ENCODE results near the gene SLC26A1. TPM values are rescaled to one million over a fixed set of nuclear protein-coding genes. Genes with fewer than 3 reads are reported as not detected.
A peak's percentile ranks its signal among the peaks of the same experiment; 100 is the strongest.

SLC26A1 gene
- total RNA-seq: not detected
- 1 to 10 TPM in 1 of 3 donors, not detected in 2; 1.1 TPM for polyA plus RNA-seq

DNA sequence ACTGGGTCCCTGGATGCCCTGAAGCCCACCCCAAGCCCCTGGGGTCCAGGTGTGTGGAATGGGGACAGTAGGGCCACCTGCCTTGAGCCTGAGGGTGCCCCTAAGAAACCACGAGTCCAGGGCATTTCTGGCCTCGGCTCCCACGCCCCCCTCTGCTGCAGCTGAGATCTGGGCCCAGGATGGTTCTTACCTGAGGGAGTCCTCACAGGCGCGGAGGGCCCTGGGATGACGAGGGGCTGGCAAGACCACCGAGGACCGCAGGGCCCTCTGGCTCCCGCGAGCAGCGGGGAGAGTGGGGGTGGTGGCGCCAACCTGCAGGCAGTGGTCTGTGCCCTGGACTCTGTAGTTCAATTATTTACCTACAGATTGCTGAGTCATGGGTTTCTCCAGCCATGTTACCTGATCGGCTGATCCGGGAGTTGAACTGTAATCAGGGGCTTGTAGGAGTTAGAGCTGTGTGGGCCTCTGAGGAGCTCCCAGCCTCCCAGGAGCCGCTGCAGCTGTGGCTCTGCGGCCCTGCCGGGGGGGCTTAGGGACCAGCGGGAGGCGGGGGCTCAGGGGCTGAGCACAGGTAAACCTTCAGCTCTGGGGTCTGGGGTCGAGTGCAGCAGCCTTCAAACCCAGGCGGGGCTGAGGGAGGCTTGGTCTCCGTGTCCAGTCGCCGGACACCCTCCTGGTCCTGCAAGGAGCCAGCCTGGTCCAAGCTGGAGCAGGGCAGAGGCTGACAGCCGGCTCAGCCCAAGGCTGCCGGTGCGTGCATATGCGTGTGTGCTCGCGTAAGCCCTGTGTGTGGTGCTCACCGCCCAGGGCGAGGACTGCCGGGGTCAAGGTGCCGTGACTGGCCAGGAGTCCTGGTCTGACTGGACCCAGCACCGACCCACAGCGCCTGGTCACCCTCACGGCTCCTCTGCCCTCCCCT lies at the start of gene SLC26A1:
Gene SLC26A1, minus strand, starts transcription at position 294 of the 919 bp plus-strand sequence. CDS start 1,701 bp downstream, outside the sequence.
- H3K36me3 ChIP-seq: peaks cover 0 to 13% (median 0%) of the 10 kb centered on the region in 4 donors
- DNase-seq: no peak
- peaks cover 0 to 16% (median 14%) of the 10 kb centered on the region in 4 donors for H3K4me1 ChIP-seq
- peaks cover 20 to 25% (median 23%) of the 10 kb centered on the region in 3 donors for H3K27me3 ChIP-seq
- 22 to 73% methylated on average over 37 of the region's 37 CpGs for WGBS, 2 donors
- TF ChIP-seq POLR2A (IDR thresholded peaks at IDR 0.05): no peak
- no peak for TF ChIP-seq EP300 (IDR thresholded peaks at IDR 0.05)
- TF ChIP-seq, protein P1, sequence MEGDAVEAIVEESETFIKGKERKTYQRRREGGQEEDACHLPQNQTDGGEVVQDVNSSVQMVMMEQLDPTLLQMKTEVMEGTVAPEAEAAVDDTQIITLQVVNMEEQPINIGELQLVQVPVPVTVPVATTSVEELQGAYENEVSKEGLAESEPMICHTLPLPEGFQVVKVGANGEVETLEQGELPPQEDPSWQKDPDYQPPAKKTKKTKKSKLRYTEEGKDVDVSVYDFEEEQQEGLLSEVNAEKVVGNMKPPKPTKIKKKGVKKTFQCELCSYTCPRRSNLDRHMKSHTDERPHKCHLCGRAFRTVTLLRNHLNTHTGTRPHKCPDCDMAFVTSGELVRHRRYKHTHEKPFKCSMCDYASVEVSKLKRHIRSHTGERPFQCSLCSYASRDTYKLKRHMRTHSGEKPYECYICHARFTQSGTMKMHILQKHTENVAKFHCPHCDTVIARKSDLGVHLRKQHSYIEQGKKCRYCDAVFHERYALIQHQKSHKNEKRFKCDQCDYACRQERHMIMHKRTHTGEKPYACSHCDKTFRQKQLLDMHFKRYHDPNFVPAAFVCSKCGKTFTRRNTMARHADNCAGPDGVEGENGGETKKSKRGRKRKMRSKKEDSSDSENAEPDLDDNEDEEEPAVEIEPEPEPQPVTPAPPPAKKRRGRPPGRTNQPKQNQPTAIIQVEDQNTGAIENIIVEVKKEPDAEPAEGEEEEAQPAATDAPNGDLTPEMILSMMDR (IDR thresholded peaks at IDR 0.05): no peak
- TF ChIP-seq POLR2AphosphoS5 (IDR thresholded peaks at IDR 0.05): no peak
- no peak within 1 kb of the TSS for H3K27ac ChIP-seq
- no peaks in the 10 kb centered on the region for H3K9me3 ChIP-seq
- no peak within 1 kb of the TSS for H3K4me3 ChIP-seq
- intact Hi-C loops (cut with DNase I): no loop called here

- no peak for DNase-seq
- 78 to 87% methylated on average over 17 of the region's 17 CpGs for WGBS, 2 donors
- Histone ChIP-seq H3K9me3 (no peaks in the 10 kb centered on the region), H3K4me1 (peaks cover 4 to 48% (median 43%) of the 10 kb centered on the region in 4 donors), H3K4me3 (no peak overlapping the region), H3K27ac (no peak overlapping the region), H3K36me3 (no peaks in the 10 kb centered on the region), H3K27me3 (peaks cover 22 to 78% (median 42%) of the 10 kb centered on the region in 3 donors)
- TF ChIP-seq POLR2A (IDR thresholded peaks at IDR 0.05) (no peak), EP300 (IDR thresholded peaks at IDR 0.05) (no peak), POLR2AphosphoS5 (IDR thresholded peaks at IDR 0.05) (no peak)
- TF ChIP-seq, protein P1 (IDR thresholded peaks at IDR 0.05): no peak
- intact Hi-C loops (cut with DNase I): no loop called here
Observed at GRCh38 chr4:1042352-1043055, 49.3 kb upstream of the SLC26A1 start.

- DNase-seq: no peak
- 24 to 58% methylated on average over 8 of the region's 8 CpGs for WGBS, 2 donors
- intact Hi-C loops (cut with DNase I): no loop called here
- no peaks in the 10 kb centered on the region for H3K9me3 ChIP-seq
- no peaks in the 10 kb centered on the region for H3K36me3 ChIP-seq
- TF ChIP-seq POLR2A (IDR thresholded peaks at IDR 0.05): no peak
- no peak for TF ChIP-seq EP300 (IDR thresholded peaks at IDR 0.05)
- no peak for TF ChIP-seq POLR2AphosphoS5 (IDR thresholded peaks at IDR 0.05)
- TF ChIP-seq, protein P1 (IDR thresholded peaks at IDR 0.05): no peak
- peak overlapping the region in 1 of 4 donors; percentile 41 for H3K27ac ChIP-seq
- H3K4me3 ChIP-seq: peak overlapping the region in 1 of 4 donors; percentile 2
- H3K27me3 ChIP-seq: peaks cover 22 to 73% (median 40%) of the 10 kb centered on the region in 3 donors
- H3K4me1 ChIP-seq: peaks cover 4 to 42% (median 37%) of the 10 kb centered on the region in 4 donors
Observed at GRCh38 chr4:1041936-1042330, 48.7 kb upstream of the SLC26A1 start.

GRCh38 chr4:1041147-1041935 lies 48.1 kb upstream of the SLC26A1 start:
- H3K4me3 ChIP-seq: peak overlapping the region in 1 of 4 donors; percentile 2
- 33 to 54% methylated on average over 36 of the region's 36 CpGs for WGBS, 2 donors
- no peak for TF ChIP-seq POLR2A (IDR thresholded peaks at IDR 0.05)
- TF ChIP-seq, protein P1 (IDR thresholded peaks at IDR 0.05): no peak
- TF ChIP-seq POLR2AphosphoS5 (IDR thresholded peaks at IDR 0.05): no peak
- no peak for TF ChIP-seq EP300 (IDR thresholded peaks at IDR 0.05)
- H3K27me3 ChIP-seq: peaks cover 22 to 71% (median 43%) of the 10 kb centered on the region in 3 donors
- no peaks in the 10 kb centered on the region for H3K36me3 ChIP-seq
- H3K9me3 ChIP-seq: no peaks in the 10 kb centered on the region
- H3K27ac ChIP-seq: peak overlapping the region in 1 of 4 donors; percentile 41
- DNase-seq: no peak
- peaks cover 4 to 39% (median 35%) of the 10 kb centered on the region in 4 donors for H3K4me1 ChIP-seq
- intact Hi-C loops (cut with DNase I): no loop called here
